SKM-1 (cell line): ENCODE measurements around the gene MIEF1.
"Not testable (repeated sequence)": the region's sequence is repeated elsewhere in the genome, so short reads cannot be mapped to it uniquely, and the experiment has no call there.

Source experiments
- DNase-seq: peaks from one replicate; lab custom pipeline; 2025; ENCODE audit not compliant: unreplicated experiment; lab: John Stamatoyannopoulos, UW

The MIEF1 gene

DNA sequence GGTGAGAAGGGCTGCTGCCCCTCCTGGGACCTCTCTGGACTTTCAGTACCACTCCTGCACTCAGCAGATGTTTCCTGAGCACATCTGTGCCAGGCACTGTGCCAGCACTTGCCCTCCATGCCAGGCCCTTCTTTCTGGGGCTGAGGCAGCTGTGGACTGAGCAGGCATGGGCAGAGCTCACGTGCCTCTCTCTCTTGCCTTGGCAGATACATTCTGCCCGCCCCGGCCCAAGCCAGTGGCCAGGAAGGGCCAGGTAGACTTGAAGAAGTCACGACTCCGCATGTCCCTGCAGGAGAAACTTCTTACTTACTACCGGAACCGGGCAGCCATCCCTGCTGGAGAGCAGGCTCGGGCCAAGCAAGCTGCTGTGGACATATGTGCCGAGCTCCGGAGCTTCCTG, 9.9 kb downstream of the MIEF1 start:
- no peak for DNase-seq

DNA sequence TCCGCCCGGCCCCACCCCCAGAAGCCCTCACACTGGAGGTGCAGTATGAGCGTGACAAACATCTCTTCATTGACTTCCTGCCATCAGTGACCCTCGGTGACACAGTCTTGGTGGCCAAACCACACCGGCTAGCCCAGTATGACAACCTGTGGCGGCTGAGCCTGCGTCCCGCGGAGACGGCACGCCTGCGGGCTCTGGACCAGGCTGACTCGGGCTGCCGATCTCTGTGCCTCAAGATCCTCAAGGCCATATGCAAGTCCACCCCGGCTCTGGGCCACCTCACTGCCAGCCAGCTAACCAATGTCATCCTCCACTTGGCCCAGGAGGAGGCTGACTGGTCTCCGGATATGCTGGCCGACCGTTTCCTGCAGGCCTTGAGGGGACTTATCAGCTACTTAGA, 11.7 kb downstream of the MIEF1 start:
- DNase-seq, result no peak

GRCh38 chr22:39514373-39514973, 12.4 kb downstream of the MIEF1 start:
- no peak for DNase-seq

DNA sequence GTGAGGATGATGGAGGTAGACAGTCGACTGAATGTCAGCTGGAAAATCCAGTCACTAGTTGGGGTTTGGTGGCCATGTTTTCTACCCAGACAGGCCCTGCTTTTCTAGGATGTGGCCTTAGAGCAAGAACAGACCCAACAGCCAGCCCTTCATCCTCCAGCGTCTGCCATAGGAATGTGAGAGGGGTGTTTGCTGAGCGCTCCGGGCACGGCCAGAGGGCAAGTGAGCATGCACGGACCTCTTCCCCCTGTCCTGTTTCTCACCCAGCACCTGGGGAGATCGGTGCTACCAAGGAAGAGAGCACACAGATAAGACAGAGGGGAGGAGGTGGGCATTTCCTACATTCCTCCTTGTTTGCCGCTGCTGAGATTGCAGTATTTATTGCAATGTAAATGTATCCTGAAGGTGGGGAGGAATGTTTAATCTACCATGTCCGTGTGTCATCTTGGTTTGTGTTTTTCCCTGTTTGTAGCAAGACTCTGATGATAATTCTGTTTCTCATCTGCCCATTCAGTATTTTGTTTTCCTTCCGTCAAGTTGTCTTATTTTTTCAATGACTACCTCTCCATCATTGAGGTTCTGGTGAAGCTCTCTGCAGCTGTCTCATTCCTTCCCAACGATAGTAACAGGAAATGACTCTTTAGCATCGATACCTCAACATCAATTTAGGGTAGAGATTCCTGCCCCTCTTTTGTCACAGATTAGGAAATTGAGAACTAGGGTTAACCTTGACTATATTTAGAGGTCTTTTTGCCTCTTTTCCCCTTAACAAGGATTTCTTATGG, 13.4 kb downstream of the MIEF1 start:
- DNase-seq, result no peak

DNA sequence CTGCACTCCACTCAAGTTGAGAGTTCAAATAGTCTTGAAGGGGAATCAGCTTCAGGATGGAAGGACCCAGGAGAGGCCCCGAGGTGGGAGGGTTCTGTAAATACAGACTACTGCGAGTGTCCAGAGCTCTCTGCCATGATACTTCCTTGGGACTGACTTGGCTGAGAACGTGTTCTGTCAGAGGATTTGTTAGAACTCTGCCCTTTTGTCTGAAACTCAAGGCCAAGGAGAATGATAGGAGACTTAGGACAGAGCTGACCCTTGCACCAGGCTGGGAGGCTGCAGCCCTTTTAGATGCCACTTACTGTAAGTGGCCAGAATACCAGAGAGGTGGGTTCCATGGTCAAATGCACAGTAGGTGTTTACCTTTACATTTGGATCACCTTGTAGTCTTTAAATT, 15.4 kb downstream of the MIEF1 start:
- no peak for DNase-seq

DNA sequence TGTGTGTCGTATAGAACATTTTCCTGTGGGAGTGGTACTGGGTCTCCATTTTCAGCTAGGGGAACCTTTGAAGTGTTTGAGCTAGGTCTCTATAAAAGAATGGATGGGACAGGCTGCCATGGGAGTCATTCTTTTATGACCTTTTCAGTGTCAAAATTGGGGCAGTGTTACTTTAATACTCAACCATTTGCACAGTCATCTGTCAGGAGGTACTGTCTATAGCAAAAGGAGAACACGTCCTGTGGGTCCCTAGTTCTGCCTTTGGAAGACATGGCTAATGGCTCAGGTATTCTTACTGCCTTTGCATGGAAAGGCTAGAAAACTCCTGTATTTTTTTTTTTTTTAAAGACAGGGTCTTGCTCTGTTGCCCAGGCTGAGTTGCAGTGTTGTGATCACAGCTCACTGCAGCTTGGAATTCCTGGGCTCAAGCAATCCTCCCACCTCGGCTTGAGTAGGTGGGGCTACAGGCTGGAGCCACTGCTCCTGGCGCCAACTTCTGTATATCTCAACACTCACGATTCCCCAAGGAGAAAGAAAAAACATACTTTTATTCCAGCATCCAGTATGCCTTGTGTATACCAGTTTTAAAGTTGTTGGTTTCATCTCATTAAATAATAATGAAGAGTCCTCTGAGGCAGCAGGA, 16.2 kb downstream of the MIEF1 start:
- no peak for DNase-seq

GRCh38 chr22:39518996-39519680, 17.0 kb downstream of the MIEF1 start:
- no peak for DNase-seq

DNA sequence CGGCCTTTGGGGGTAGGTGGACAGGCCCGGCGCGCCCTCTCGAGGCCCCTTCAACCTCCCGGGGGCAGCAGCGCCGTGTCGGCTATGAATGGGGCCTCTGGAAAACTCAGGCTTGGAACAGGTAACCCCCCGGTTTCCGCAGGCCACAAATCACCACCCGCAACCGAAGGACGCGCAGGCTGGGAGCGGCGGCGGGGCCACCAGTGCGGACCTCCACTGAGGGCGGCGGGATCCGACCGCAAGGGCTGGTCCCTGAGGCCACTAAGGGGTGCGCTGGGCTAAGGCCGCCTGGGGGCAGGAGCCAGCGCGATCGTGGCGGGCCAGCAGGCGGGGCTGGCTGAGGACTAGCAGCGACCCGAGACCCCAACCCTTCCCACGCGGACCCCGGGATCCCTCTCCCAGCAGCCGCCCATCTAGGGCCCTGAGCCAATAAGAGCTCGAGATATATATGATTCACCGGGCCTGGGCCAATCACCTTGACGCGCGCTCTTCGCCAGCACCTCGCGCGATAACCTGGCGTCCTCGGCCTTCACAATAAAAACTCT, 17.7 kb downstream of the MIEF1 start:
- DNase-seq, result peak; percentile 94

DNA sequence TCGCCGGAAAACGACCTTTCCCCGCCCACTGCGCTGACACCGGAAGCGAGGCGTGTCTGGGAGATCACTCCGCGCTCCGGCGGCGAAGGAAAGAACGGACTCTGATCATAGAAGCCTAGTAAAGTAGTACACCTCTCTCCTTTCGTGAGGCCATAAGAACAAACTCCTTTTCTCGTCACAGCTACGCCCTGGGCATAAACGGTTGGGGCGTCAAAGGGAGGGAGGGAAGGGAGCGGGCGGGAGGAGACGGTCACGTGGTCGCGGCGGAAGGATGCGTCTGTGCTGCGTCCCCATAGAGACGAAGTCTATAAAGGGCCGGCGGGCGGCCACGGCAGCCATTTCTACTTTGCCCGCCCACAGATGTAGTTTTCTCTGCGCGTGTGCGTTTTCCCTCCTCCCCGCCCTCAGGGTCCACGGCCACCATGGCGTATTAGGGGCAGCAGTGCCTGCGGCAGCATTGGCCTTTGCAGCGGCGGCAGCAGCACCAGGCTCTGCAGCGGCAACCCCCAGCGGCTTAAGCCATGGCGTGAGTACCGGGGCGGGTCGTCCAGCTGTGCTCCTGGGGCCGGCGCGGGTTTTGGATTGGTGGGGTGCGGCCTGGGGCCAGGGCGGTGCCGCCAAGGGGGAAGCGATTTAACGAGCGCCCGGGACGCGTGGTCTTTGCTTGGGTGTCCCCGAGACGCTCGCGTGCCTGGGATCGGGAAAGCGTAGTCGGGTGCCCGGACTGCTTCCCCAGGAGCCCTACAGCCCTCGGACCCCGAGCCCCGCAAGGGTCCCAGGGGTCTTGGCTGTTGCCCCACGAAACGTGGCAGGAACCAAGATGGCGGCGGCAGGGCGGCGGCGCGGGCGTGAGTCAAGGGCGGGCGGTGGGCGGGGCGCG, 18.4 kb downstream of the MIEF1 start, which contains the start of gene ATF4:
Gene ATF4, plus strand, starts transcription at position 337 of the 880 bp plus-strand sequence. CDS start 884 bp downstream, outside the sequence.
- peak; percentile 84 for DNase-seq

GRCh38 chr22:39521106-39521885, 19.2 kb downstream of the MIEF1 start:
- not testable (repeated sequence) for DNase-seq

- not testable (repeated sequence) for DNase-seq
Observed at GRCh38 chr22:39522091-39522490, 20.0 kb downstream of the MIEF1 start.

- DNase-seq, result no peak
Observed at GRCh38 chr22:39522567-39523300, 20.6 kb downstream of the MIEF1 start.

- no peak for DNase-seq
Observed at GRCh38 chr22:39524089-39524752, 22.1 kb downstream of the MIEF1 start.

DNA sequence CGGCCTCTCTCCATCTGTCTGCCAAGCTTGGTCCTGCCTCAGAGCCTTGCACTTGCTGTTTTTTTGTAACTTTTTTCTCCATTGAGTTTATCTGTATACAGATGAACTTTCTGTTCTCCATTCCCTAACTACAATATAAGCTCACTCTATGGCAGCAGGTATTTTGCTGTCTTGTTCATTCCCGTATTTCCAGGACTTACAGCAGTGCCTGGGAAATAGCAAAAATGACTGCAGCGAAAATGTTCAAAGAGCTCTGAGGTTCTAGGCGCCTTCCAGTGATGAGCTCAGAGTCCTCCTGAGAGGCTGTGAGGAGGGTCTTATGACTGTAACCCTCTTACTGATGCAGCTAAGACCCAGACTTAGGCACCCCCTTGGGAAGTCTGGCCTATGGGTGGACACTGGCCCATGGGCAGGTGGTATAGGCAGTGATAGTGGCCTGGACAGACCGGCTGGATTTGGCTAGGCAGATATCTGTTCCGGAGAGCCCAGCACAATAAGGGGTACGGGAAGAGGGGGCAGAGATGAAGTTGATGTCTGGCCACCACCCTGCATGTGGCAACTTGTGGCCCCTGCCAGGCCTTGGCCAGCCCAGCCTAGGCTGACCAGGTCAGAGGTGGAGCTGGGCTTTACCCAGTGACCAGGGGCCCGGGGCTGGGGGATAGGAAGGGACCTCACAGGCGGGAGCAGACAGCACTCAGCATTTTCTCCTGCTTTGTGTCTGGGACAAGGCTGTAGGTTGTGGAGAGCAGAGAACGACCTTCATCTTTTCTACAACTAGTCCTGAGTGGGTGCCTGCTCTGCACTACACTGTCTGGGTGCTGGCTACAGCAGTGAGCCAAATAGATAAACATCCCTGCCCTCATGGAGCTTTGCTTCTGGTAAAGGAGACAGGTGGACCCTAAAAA, 22.9 kb downstream of the MIEF1 start:
- no peak for DNase-seq

- DNase-seq, result no peak
Observed at GRCh38 chr22:39525658-39525975, 23.5 kb downstream of the MIEF1 start.

GRCh38 chr22:39526736-39527171, 24.7 kb downstream of the MIEF1 start:
- no peak for DNase-seq

- DNase-seq, result no peak
Observed at GRCh38 chr22:39527481-39527961, 25.4 kb downstream of the MIEF1 start.
